SK-N-SH (cell line): ENCODE data around the gene E4F1.

Experiments used
- CTCF ChIP-seq: fragments of 200-600 bp; sonication (generic); IDR thresholded peaks from 2 replicates; pipeline ENCODE4 v1.6.1; 2017; ENCODE audit warnings: antibody characterized with exemption, mild to moderate bottlenecking, moderate library complexity
- REST ChIP-seq: IDR thresholded peaks from 2 replicates; pipeline ENCODE4 v1.6.1; 2012; ENCODE audit warnings: mild to moderate bottlenecking, low read depth, low read length, moderate library complexity
- YY1 ChIP-seq: IDR thresholded peaks from 2 replicates; pipeline ENCODE4 v1.4.0; 2012; ENCODE audit warnings: low read depth, mild to moderate bottlenecking
- TF ChIP-seq, protein P1 (sequence below): IDR thresholded peaks from 2 replicates; pipeline ENCODE4 v1.4.0; 2012; ENCODE audit warnings: low read depth

GRCh38 chr16:2253293-2253692 lies 29.9 kb downstream of the E4F1 start:
- TF ChIP-seq YY1 (no peak), CTCF (no peak), REST (no peak)
- TF ChIP-seq, protein P1, sequence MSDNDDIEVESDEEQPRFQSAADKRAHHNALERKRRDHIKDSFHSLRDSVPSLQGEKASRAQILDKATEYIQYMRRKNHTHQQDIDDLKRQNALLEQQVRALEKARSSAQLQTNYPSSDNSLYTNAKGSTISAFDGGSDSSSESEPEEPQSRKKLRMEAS, result no peak
